SU-DHL-6 (cell line): ENCODE measurements around the gene TNRC6B.

Experiments
- EZH2phosphoT487 ChIP-seq: fragments of 200-600 bp; sonication (generic), shearing (Covaris generic); conservative IDR thresholded peaks from 2 replicates; pipeline ENCODE4 v1.6.1; 2018; ENCODE audit warnings: mild to moderate bottlenecking, antibody characterized with exemption, low read length, moderate library complexity, mixed read lengths
- TF ChIP-seq, protein P1 (sequence below): fragments of 200-600 bp; sonication (generic); IDR thresholded peaks from one replicate; pipeline ENCODE4 v1.5.1; 2017; ENCODE audit warnings: antibody characterized with exemption, mild to moderate bottlenecking, low read length, moderate library complexity; ENCODE audit not compliant: insufficient read depth, poor library complexity, severe bottlenecking

DNA sequence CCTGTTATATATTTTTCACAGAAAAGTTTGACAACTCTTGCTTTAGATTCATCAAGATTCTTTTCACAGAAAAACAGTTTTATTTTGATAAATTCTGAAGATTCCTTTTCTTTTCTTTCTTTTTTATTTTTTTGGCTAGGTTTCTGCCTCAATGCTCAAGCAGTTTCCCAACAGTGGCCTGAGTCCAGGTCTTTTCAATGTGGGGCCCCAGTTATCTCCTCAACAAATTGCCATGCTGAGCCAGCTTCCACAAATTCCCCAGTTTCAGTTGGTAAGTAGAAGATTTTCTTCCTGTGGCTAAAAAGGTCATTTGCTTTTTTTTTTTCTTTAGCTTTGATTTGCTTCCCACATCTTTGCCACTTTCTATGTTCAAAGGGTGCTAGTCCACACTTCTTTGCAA lies 122.6 kb downstream of the TNRC6B start:
- TF ChIP-seq, protein P1, sequence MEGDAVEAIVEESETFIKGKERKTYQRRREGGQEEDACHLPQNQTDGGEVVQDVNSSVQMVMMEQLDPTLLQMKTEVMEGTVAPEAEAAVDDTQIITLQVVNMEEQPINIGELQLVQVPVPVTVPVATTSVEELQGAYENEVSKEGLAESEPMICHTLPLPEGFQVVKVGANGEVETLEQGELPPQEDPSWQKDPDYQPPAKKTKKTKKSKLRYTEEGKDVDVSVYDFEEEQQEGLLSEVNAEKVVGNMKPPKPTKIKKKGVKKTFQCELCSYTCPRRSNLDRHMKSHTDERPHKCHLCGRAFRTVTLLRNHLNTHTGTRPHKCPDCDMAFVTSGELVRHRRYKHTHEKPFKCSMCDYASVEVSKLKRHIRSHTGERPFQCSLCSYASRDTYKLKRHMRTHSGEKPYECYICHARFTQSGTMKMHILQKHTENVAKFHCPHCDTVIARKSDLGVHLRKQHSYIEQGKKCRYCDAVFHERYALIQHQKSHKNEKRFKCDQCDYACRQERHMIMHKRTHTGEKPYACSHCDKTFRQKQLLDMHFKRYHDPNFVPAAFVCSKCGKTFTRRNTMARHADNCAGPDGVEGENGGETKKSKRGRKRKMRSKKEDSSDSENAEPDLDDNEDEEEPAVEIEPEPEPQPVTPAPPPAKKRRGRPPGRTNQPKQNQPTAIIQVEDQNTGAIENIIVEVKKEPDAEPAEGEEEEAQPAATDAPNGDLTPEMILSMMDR: no peak
- TF ChIP-seq EZH2phosphoT487: no peak
